PFSK-1 (cell line): Measurements from ENCODE around the gene ZNF831.

Source experiments
- FOXP2 ChIP-seq: optimal IDR thresholded peaks from 2 replicates; pipeline ENCODE3; 2011; ENCODE audit warnings: borderline replicate concordance, control low read depth, inconsistent platforms; ENCODE audit not compliant: insufficient read depth; ENCODE audit errors: extremely low read length, extremely low read depth
- POLR2AphosphoS5 ChIP-seq: IDR thresholded peaks from 2 replicates; pipeline ENCODE4 v1.6.1; 2012; ENCODE audit warnings: low read depth, mild to moderate bottlenecking, control low read depth, low read length, moderate library complexity
- TAF1 ChIP-seq: IDR thresholded peaks from 2 replicates; pipeline ENCODE4 v1.6.1; 2012; ENCODE audit warnings: low read length, control low read depth, borderline replicate concordance; ENCODE audit not compliant: insufficient read depth
- TF ChIP-seq, protein P1 (sequence below), 2 experiments: IDR thresholded peaks; 2 replicates each; pipeline versions ENCODE4 v1.6.1 to v1.8.0; 2011 to 2012; ENCODE audit warnings: low read depth in 2 of 2, low read length in 2 of 2, control low read depth in 1 of 2, inconsistent platforms in 1 of 2, mild to moderate bottlenecking in 1 of 2, moderate library complexity in 1 of 2; ENCODE audit not compliant: insufficient read depth in 1 of 2

DNA sequence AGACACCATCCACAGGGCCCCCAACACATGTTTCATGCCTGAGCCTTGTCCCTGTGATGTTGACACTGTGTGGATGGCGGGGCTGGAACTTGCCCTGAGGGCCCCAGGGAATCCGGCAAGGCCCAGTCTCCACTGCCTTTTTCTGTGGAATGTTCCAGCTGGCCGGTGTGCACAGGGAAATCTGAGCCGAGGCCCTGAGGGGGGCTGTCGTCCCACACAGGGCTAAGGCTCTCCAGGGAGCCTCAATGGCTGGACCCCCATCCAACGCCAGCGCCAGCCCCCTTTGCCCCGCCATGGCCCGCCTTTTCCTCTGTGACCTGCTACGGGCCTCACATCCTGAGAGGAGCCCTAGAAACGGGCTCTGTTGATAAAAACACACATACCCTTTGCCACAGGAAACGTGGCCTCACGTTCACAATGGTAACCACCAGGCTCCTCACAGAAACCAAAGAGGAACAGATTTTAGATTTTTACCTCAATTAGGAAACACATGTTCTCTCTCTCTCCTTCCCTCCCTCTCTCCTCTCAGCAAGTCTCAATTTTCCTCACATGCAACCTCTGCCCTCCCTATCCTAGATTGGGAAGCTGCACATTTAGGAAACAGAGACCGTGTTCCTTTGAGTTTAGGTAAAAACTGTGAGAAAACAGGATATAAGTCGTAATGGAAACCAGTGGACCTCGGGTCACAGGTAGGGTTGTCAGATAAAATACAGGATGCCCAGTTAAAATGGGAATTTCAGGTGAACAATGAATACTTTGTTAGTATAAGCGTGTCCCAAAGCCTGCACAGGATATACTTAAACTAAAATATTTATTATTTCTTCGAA lies 13.7 kb upstream of the ZNF831 start:
- TF ChIP-seq, protein P1, sequence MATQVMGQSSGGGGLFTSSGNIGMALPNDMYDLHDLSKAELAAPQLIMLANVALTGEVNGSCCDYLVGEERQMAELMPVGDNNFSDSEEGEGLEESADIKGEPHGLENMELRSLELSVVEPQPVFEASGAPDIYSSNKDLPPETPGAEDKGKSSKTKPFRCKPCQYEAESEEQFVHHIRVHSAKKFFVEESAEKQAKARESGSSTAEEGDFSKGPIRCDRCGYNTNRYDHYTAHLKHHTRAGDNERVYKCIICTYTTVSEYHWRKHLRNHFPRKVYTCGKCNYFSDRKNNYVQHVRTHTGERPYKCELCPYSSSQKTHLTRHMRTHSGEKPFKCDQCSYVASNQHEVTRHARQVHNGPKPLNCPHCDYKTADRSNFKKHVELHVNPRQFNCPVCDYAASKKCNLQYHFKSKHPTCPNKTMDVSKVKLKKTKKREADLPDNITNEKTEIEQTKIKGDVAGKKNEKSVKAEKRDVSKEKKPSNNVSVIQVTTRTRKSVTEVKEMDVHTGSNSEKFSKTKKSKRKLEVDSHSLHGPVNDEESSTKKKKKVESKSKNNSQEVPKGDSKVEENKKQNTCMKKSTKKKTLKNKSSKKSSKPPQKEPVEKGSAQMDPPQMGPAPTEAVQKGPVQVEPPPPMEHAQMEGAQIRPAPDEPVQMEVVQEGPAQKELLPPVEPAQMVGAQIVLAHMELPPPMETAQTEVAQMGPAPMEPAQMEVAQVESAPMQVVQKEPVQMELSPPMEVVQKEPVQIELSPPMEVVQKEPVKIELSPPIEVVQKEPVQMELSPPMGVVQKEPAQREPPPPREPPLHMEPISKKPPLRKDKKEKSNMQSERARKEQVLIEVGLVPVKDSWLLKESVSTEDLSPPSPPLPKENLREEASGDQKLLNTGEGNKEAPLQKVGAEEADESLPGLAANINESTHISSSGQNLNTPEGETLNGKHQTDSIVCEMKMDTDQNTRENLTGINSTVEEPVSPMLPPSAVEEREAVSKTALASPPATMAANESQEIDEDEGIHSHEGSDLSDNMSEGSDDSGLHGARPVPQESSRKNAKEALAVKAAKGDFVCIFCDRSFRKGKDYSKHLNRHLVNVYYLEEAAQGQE (IDR thresholded peaks at IDR 0.05; ENCODE audit: insufficient read depth in 1 of 2, low read depth in 2 of 2, low read length in 2 of 2) = no peak
- TF ChIP-seq POLR2AphosphoS5 = no peak
- no peak for TF ChIP-seq TAF1
- TF ChIP-seq FOXP2 = no peak
